ENCODE measurements around the gene LHFPL2.
"Not testable (repeated sequence)": the region's sequence is repeated elsewhere in the genome, so short reads cannot be mapped to it uniquely, and the experiment has no call there.

LHFPL2 gene

GRCh38 chr5:78472469-78473106, 176.0 kb downstream of the LHFPL2 start:
- Histone ChIP-seq H3K4me3 (ENCODE audit: low read length) (no peak overlapping the region), H3K27ac (ENCODE audit: low read depth, low read length) (no peak overlapping the region), H4K5ac (ENCODE audit: low read length) (no peak overlapping the region), H3K4me1 (ENCODE audit: control insufficient read depth, low read depth, low read length) (no peaks in the 10 kb centered on the region), H2AK5ac (ENCODE audit: low read length) (no peak overlapping the region), H3K36me3 (ENCODE audit: control insufficient read depth, insufficient read depth, low read length) (no peaks in the 10 kb centered on the region), H3K23ac (ENCODE audit: low read length) (no peak overlapping the region), H3K79me2 (ENCODE audit: control insufficient read depth, insufficient read depth, low read length) (no peaks in the 10 kb centered on the region), H3K4me2 (ENCODE audit: low read length) (no peak overlapping the region), H3K79me1 (ENCODE audit: low read length) (no peaks in the 10 kb centered on the region), H3K56ac (ENCODE audit: low read length) (no peak overlapping the region), H2BK120ac (ENCODE audit: low read depth, low read length) (no peak overlapping the region), H3K9ac (ENCODE audit: low read length) (no peak overlapping the region), H2BK5ac (ENCODE audit: low read length) (no peak overlapping the region), H2BK15ac (replicated peaks; ENCODE audit: low read depth) (no peak overlapping the region), H3K4ac (ENCODE audit: low read depth, low read length) (no peak overlapping the region), H3K18ac (ENCODE audit: low read length) (no peak overlapping the region), H3K27me3 (ENCODE audit: insufficient read depth, low read length, poor library complexity) (no peaks in the 10 kb centered on the region), H4K8ac (ENCODE audit: low read depth, low read length) (no peak overlapping the region)
- no peak for DNase-seq

GRCh38 chr5:78471896-78472295, 176.7 kb downstream of the LHFPL2 start:
- H3K79me2 ChIP-seq (ENCODE audit: control insufficient read depth, insufficient read depth, low read length): no peaks in the 10 kb centered on the region
- no peak for DNase-seq
- H2BK5ac ChIP-seq (ENCODE audit: low read length): no peak overlapping the region
- no peak overlapping the region for H2BK15ac ChIP-seq (replicated peaks; ENCODE audit: low read depth)
- H3K79me1 ChIP-seq (ENCODE audit: low read length): no peaks in the 10 kb centered on the region
- H3K27me3 ChIP-seq (ENCODE audit: insufficient read depth, low read length, poor library complexity): no peaks in the 10 kb centered on the region
- H3K4me1 ChIP-seq (ENCODE audit: control insufficient read depth, low read depth, low read length): no peaks in the 10 kb centered on the region
- H4K8ac ChIP-seq (ENCODE audit: low read depth, low read length): no peak overlapping the region
- H3K23ac ChIP-seq (ENCODE audit: low read length): no peak overlapping the region
- H3K9ac ChIP-seq (ENCODE audit: low read length): no peak overlapping the region
- no peak overlapping the region for H3K18ac ChIP-seq (ENCODE audit: low read length)
- H3K4ac ChIP-seq (ENCODE audit: low read depth, low read length): no peak overlapping the region
- H3K36me3 ChIP-seq (ENCODE audit: control insufficient read depth, insufficient read depth, low read length): no peaks in the 10 kb centered on the region
- H3K56ac ChIP-seq (ENCODE audit: low read length): no peak overlapping the region
- H4K5ac ChIP-seq (ENCODE audit: low read length): no peak overlapping the region
- no peak overlapping the region for H3K27ac ChIP-seq (ENCODE audit: low read depth, low read length)
- H3K4me2 ChIP-seq (ENCODE audit: low read length): no peak overlapping the region
- no peak overlapping the region for H2BK120ac ChIP-seq (ENCODE audit: low read depth, low read length)
- H3K4me3 ChIP-seq (ENCODE audit: low read length): no peak overlapping the region
- H2AK5ac ChIP-seq (ENCODE audit: low read length): no peak overlapping the region

GRCh38 chr5:78467752-78468357, 180.7 kb downstream of the LHFPL2 start:
- Histone ChIP-seq H3K27ac (ENCODE audit: low read depth, low read length) (no peak overlapping the region), H3K27me3 (ENCODE audit: insufficient read depth, low read length, poor library complexity) (no peaks in the 10 kb centered on the region), H3K56ac (ENCODE audit: low read length) (no peak overlapping the region), H3K4me1 (ENCODE audit: control insufficient read depth, low read depth, low read length) (no peaks in the 10 kb centered on the region), H3K23ac (ENCODE audit: low read length) (no peak overlapping the region), H4K5ac (ENCODE audit: low read length) (no peak overlapping the region), H3K36me3 (ENCODE audit: control insufficient read depth, insufficient read depth, low read length) (no peaks in the 10 kb centered on the region), H2AK5ac (ENCODE audit: low read length) (no peak overlapping the region), H3K4ac (ENCODE audit: low read depth, low read length) (no peak overlapping the region), H3K9ac (ENCODE audit: low read length) (no peak overlapping the region), H3K79me2 (ENCODE audit: control insufficient read depth, insufficient read depth, low read length) (no peaks in the 10 kb centered on the region), H2BK5ac (ENCODE audit: low read length) (no peak overlapping the region), H3K18ac (ENCODE audit: low read length) (no peak overlapping the region), H2BK15ac (replicated peaks; ENCODE audit: low read depth) (no peak overlapping the region), H3K4me2 (ENCODE audit: low read length) (no peak overlapping the region), H2BK120ac (ENCODE audit: low read depth, low read length) (no peak overlapping the region), H3K4me3 (ENCODE audit: low read length) (no peak overlapping the region), H4K8ac (ENCODE audit: low read depth, low read length) (no peak overlapping the region), H3K79me1 (ENCODE audit: low read length) (no peaks in the 10 kb centered on the region)
- DNase-seq: peak; percentile 44
- no CpG with 5 or more reads among the region's 3 CpGs for WGBS (ENCODE audit: extremely low coverage, insufficient coverage, low lambda C conversion rate)

DNA sequence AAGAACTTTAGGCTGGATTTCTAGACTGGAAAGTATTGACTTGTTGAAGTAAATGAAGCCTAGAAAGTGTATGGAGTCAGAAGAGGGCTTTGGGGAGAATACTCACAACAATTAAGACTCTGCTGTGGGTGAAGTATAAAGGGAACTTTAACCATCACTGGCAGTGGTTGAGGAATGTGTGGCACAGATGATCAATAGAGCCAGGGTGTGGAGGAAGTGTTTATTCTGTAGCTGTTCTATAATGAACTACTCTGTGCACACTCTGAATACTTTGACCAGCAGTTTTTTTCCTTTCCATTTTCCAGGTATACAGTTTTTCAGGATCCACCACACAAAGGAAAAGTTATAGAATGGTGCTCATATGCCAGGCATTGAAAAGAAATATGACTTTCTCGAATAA, 181.4 kb downstream of the LHFPL2 start:
- no peak overlapping the region for H2BK120ac ChIP-seq (ENCODE audit: low read depth, low read length)
- H3K9ac ChIP-seq (ENCODE audit: low read length): no peak overlapping the region
- H2BK5ac ChIP-seq (ENCODE audit: low read length): no peak overlapping the region
- no peak overlapping the region for H3K4me3 ChIP-seq (ENCODE audit: low read length)
- H3K4me2 ChIP-seq (ENCODE audit: low read length): no peak overlapping the region
- no peaks in the 10 kb centered on the region for H3K79me2 ChIP-seq (ENCODE audit: control insufficient read depth, insufficient read depth, low read length)
- H3K18ac ChIP-seq (ENCODE audit: low read length): no peak overlapping the region
- no peaks in the 10 kb centered on the region for H3K36me3 ChIP-seq (ENCODE audit: control insufficient read depth, insufficient read depth, low read length)
- H3K27ac ChIP-seq (ENCODE audit: low read depth, low read length): no peak overlapping the region
- no peak overlapping the region for H4K5ac ChIP-seq (ENCODE audit: low read length)
- H2BK15ac ChIP-seq (replicated peaks; ENCODE audit: low read depth): no peak overlapping the region
- no peaks in the 10 kb centered on the region for H3K27me3 ChIP-seq (ENCODE audit: insufficient read depth, low read length, poor library complexity)
- WGBS (ENCODE audit: extremely low coverage, insufficient coverage, low lambda C conversion rate): no CpG with 5 or more reads among the region's 1 CpG
- no peak overlapping the region for H2AK5ac ChIP-seq (ENCODE audit: low read length)
- no peaks in the 10 kb centered on the region for H3K79me1 ChIP-seq (ENCODE audit: low read length)
- H4K8ac ChIP-seq (ENCODE audit: low read depth, low read length): no peak overlapping the region
- H3K4ac ChIP-seq (ENCODE audit: low read depth, low read length): no peak overlapping the region
- H3K23ac ChIP-seq (ENCODE audit: low read length): no peak overlapping the region
- H3K56ac ChIP-seq (ENCODE audit: low read length): no peak overlapping the region
- no peaks in the 10 kb centered on the region for H3K4me1 ChIP-seq (ENCODE audit: control insufficient read depth, low read depth, low read length)
- DNase-seq: no peak

DNA sequence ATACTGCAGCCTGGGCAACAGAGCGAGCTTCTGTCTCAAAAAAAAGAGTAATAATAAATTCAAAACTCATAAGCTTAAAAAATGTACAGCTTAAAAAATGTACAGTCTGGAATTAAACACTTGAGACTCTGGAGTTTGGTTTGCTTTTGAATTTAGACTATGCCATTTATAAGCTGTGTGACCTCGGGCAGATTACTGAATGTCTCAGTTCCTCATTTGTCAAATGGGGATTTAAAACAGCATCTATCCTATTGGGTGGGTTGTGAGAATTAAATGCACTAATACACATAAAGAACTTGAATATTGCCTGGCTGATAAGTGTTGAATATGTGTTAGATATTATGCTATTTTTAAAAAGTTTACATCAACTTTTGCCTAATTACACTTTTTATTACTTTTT, 189.7 kb downstream of the LHFPL2 start:
- H4K5ac ChIP-seq (ENCODE audit: low read length): no peak overlapping the region
- H3K4ac ChIP-seq (ENCODE audit: low read depth, low read length): no peak overlapping the region
- H2BK120ac ChIP-seq (ENCODE audit: low read depth, low read length): no peak overlapping the region
- no peaks in the 10 kb centered on the region for H3K27me3 ChIP-seq (ENCODE audit: insufficient read depth, low read length, poor library complexity)
- no peak overlapping the region for H2AK5ac ChIP-seq (ENCODE audit: low read length)
- H3K4me2 ChIP-seq (ENCODE audit: low read length): no peak overlapping the region
- WGBS (ENCODE audit: extremely low coverage, insufficient coverage, low lambda C conversion rate): no CpG with 5 or more reads among the region's 2 CpGs
- H3K56ac ChIP-seq (ENCODE audit: low read length): no peak overlapping the region
- DNase-seq: no peak
- no peaks in the 10 kb centered on the region for H3K79me2 ChIP-seq (ENCODE audit: control insufficient read depth, insufficient read depth, low read length)
- H3K4me1 ChIP-seq (ENCODE audit: control insufficient read depth, low read depth, low read length): no peaks in the 10 kb centered on the region
- H3K9ac ChIP-seq (ENCODE audit: low read length): no peak overlapping the region
- H3K79me1 ChIP-seq (ENCODE audit: low read length): no peaks in the 10 kb centered on the region
- no peak overlapping the region for H2BK5ac ChIP-seq (ENCODE audit: low read length)
- no peak overlapping the region for H4K8ac ChIP-seq (ENCODE audit: low read depth, low read length)
- H3K36me3 ChIP-seq (ENCODE audit: control insufficient read depth, insufficient read depth, low read length): no peaks in the 10 kb centered on the region
- H3K27ac ChIP-seq (ENCODE audit: low read depth, low read length): no peak overlapping the region
- no peak overlapping the region for H3K23ac ChIP-seq (ENCODE audit: low read length)
- no peak overlapping the region for H3K4me3 ChIP-seq (ENCODE audit: low read length)
- no peak overlapping the region for H2BK15ac ChIP-seq (replicated peaks; ENCODE audit: low read depth)
- H3K18ac ChIP-seq (ENCODE audit: low read length): no peak overlapping the region

- not testable (repeated sequence) for DNase-seq; H3K23ac ChIP-seq (ENCODE audit: low read length); H2AK5ac ChIP-seq (ENCODE audit: low read length); H3K27ac ChIP-seq (ENCODE audit: low read depth, low read length); H4K5ac ChIP-seq (ENCODE audit: low read length); H3K56ac ChIP-seq (ENCODE audit: low read length); H4K8ac ChIP-seq (ENCODE audit: low read depth, low read length); H3K4ac ChIP-seq (ENCODE audit: low read depth, low read length); H3K4me2 ChIP-seq (ENCODE audit: low read length); H3K79me1 ChIP-seq (ENCODE audit: low read length); H3K36me3 ChIP-seq (ENCODE audit: control insufficient read depth, insufficient read depth, low read length); H2BK5ac ChIP-seq (ENCODE audit: low read length); H2BK15ac ChIP-seq (replicated peaks; ENCODE audit: low read depth); H2BK120ac ChIP-seq (ENCODE audit: low read depth, low read length); H3K18ac ChIP-seq (ENCODE audit: low read length); H3K27me3 ChIP-seq (ENCODE audit: insufficient read depth, low read length, poor library complexity); H3K4me1 ChIP-seq (ENCODE audit: control insufficient read depth, low read depth, low read length); H3K4me3 ChIP-seq (ENCODE audit: low read length); H3K79me2 ChIP-seq (ENCODE audit: control insufficient read depth, insufficient read depth, low read length); H3K9ac ChIP-seq (ENCODE audit: low read length)
- WGBS (ENCODE audit: extremely low coverage, insufficient coverage, low lambda C conversion rate): no CpG with 5 or more reads among the region's 14 CpGs
Observed at GRCh38 chr5:78457507-78457906, 191.1 kb downstream of the LHFPL2 start.
